SK-N-SH treated with all-trans-retinoic acid at 6 μM for 48 hours (cell line): Measurements from ENCODE around the gene RRAS.

Experiments
- ATAC-seq: fragments of 200-7000 bp; cut with Tn5 transposase; 3 replicates; pipeline ENCODE4 v1.9.1; 2020; ENCODE audit warnings: mild to moderate bottlenecking, moderate library complexity
- ARNTL ChIP-seq: fragments of 450-650 bp; formaldehyde crosslinking; IDR thresholded peaks from 2 replicates; pipeline ENCODE4 v1.5.0; 2020; ENCODE audit warnings: low read depth, mild to moderate bottlenecking, moderate library complexity, borderline replicate concordance
- BACH2 ChIP-seq: fragments of 250-450 bp; sonication (Bioruptor Pico); IDR thresholded peaks from 2 replicates; pipeline ENCODE4 v1.9.0; 2021; ENCODE audit warnings: mild to moderate bottlenecking, borderline replicate concordance
- CSDC2 ChIP-seq: fragments of 250-450 bp; sonication (Bioruptor Pico); IDR thresholded peaks from 2 replicates; pipeline ENCODE4 v1.5.0; 2020; ENCODE audit warnings: mild to moderate bottlenecking, moderate library complexity
- GLIS3 ChIP-seq: fragments of 250-450 bp; sonication (Bioruptor Pico); IDR thresholded peaks from 2 replicates; pipeline ENCODE4 v1.5.0; 2020; ENCODE audit warnings: mild to moderate bottlenecking, moderate library complexity
- ISL1 ChIP-seq: fragments of 250-450 bp; sonication (Bioruptor Pico); IDR thresholded peaks from 2 replicates; pipeline ENCODE4 v2.1.2; 2022; ENCODE audit warnings: mild to moderate bottlenecking, moderate library complexity
- OSR1 ChIP-seq: fragments of 250-450 bp; sonication (Bioruptor Pico); IDR thresholded peaks from 2 replicates; pipeline ENCODE4 v1.8.0; 2022; ENCODE audit warnings: moderate library complexity, mild to moderate bottlenecking, inconsistent platforms
- PPARA ChIP-seq: fragments of 250-450 bp; sonication (Bioruptor Pico); IDR thresholded peaks from 2 replicates; pipeline ENCODE4 v1.5.0; 2020; ENCODE audit warnings: mild to moderate bottlenecking, borderline replicate concordance
- RARB ChIP-seq: fragments of 250-450 bp; sonication (Bioruptor Pico); IDR thresholded peaks from 2 replicates; pipeline ENCODE4 v1.8.0; 2021; ENCODE audit warnings: mild to moderate bottlenecking, moderate library complexity
- SNAI2 ChIP-seq: fragments of 250-450 bp; sonication (Bioruptor Pico); IDR thresholded peaks from 2 replicates; pipeline ENCODE4 v1.5.0; 2020; ENCODE audit warnings: mild to moderate bottlenecking, moderate library complexity
- TCF4 ChIP-seq: fragments of 250-450 bp; sonication (Bioruptor Pico); IDR thresholded peaks from 2 replicates; pipeline ENCODE4 v1.8.0; 2021; ENCODE audit warnings: mild to moderate bottlenecking, moderate library complexity, borderline replicate concordance
- TOX ChIP-seq: fragments of 250-450 bp; sonication (Bioruptor Pico); IDR thresholded peaks from 2 replicates; pipeline ENCODE4 v1.8.0; 2021; ENCODE audit warnings: mild to moderate bottlenecking, moderate library complexity, borderline replicate concordance
- ZC3H10 ChIP-seq: fragments of 250-450 bp; sonication (Bioruptor Pico); IDR thresholded peaks from 2 replicates; pipeline ENCODE4 v1.5.1; 2021; ENCODE audit warnings: mild to moderate bottlenecking, moderate library complexity
- ZFP3 ChIP-seq: fragments of 250-450 bp; sonication (Bioruptor Pico); IDR thresholded peaks from 2 replicates; pipeline ENCODE4 v1.5.0; 2020; ENCODE audit warnings: mild to moderate bottlenecking, moderate library complexity
- ZFP30 ChIP-seq: fragments of 450-650 bp; formaldehyde crosslinking; IDR thresholded peaks from 2 replicates; pipeline ENCODE4 v1.5.0; 2022; ENCODE audit warnings: mild to moderate bottlenecking, moderate library complexity
- ZNF565 ChIP-seq: fragments of 450-650 bp; formaldehyde crosslinking; conservative IDR thresholded peaks from 2 replicates; pipeline ENCODE4 v1.5.0; 2020; ENCODE audit warnings: low read depth, mild to moderate bottlenecking, moderate library complexity
- ZNF70 ChIP-seq: fragments of 450-650 bp; formaldehyde crosslinking; IDR thresholded peaks from 2 replicates; pipeline ENCODE4 v1.5.0; 2020; ENCODE audit warnings: mild to moderate bottlenecking, moderate library complexity
- ZNF8 ChIP-seq: fragments of 450-650 bp; formaldehyde crosslinking; IDR thresholded peaks from 2 replicates; pipeline ENCODE4 v1.5.0; 2020; ENCODE audit warnings: mild to moderate bottlenecking, moderate library complexity
- TF ChIP-seq, protein P1 (sequence below): fragments of 250-450 bp; sonication (Bioruptor Pico); IDR thresholded peaks from 2 replicates; pipeline ENCODE4 v1.8.0; 2021; ENCODE audit warnings: low read depth, mild to moderate bottlenecking, moderate library complexity, borderline replicate concordance
- TF ChIP-seq, protein P2 (sequence below): fragments of 250-450 bp; sonication (Bioruptor Pico); IDR thresholded peaks from 2 replicates; pipeline ENCODE4 v1.5.1; 2021; ENCODE audit warnings: mild to moderate bottlenecking, moderate library complexity

Gene RRAS

DNA sequence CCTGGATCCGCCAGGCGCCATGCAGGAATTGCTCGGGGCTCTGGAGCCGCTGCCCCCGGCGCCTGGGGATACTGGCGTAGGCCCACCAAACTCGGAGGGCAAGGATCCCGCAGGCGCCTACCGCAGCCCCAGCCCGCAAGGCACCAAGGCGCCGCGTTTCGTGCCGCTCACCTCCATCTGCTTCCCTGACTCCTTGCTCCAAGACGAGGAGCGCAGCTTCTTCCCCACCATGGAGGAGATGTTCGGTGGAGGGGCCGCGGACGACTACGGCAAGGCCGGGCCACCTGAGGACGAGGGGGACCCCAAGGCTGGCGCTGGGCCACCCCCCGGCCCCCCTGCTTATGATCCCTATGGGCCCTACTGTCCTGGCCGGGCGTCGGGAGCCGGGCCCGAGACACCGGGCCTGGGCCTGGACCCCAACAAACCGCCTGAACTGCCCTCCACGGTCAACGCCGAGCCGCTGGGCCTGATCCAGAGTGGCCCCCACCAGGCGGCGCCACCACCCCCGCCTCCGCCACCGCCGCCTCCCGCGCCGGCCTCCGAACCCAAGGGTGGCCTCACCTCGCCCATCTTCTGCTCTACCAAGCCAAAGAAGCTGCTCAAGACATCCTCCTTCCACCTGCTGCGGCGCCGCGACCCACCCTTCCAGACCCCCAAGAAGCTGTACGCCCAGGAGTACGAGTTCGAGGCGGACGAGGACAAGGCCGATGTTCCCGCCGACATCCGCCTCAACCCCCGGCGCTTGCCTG, 42.8 kb downstream of the RRAS start:
- no peak for ATAC-seq
- no peak for TF ChIP-seq BACH2 (CRISPR knock-in tag)
- no peak for TF ChIP-seq ZFP3
- TF ChIP-seq PPARA (CRISPR knock-in tag) = no peak
- TF ChIP-seq, protein P1, sequence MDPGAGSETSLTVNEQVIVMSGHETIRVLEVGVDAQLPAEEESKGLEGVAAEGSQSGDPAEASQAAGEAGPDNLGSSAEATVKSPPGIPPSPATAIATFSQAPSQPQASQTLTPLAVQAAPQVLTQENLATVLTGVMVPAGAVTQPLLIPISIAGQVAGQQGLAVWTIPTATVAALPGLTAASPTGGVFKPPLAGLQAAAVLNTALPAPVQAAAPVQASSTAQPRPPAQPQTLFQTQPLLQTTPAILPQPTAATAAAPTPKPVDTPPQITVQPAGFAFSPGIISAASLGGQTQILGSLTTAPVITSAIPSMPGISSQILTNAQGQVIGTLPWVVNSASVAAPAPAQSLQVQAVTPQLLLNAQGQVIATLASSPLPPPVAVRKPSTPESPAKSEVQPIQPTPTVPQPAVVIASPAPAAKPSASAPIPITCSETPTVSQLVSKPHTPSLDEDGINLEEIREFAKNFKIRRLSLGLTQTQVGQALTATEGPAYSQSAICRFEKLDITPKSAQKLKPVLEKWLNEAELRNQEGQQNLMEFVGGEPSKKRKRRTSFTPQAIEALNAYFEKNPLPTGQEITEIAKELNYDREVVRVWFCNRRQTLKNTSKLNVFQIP (CRISPR knock-in tag) = no peak

DNA sequence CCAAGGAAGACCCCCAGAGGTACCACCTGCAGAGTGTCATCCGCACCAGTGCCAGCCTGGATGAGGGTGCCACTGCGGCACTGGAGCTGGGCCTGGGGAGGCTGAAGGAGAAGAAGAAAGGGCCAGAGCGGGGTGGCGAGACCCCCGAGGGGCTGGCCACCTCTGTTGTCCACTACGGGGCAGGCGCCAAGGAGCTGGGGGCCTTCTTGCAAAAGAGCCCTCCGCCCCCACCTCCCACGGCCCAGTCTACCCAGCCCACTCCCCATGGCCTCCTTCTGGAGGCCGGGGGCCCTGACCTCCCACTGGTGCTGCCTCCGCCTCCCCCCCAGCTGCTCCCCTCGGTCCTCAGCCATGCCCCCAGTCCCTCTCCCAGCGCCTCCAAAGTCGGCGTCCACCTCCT, 43.5 kb downstream of the RRAS start:
- TF ChIP-seq TCF4 (CRISPR knock-in tag) (no peak), CSDC2 (CRISPR knock-in tag) (no peak), GLIS3 (CRISPR knock-in tag) (no peak)
- TF ChIP-seq, protein P1 (CRISPR knock-in tag) = no peak
- no peak for ATAC-seq

DNA sequence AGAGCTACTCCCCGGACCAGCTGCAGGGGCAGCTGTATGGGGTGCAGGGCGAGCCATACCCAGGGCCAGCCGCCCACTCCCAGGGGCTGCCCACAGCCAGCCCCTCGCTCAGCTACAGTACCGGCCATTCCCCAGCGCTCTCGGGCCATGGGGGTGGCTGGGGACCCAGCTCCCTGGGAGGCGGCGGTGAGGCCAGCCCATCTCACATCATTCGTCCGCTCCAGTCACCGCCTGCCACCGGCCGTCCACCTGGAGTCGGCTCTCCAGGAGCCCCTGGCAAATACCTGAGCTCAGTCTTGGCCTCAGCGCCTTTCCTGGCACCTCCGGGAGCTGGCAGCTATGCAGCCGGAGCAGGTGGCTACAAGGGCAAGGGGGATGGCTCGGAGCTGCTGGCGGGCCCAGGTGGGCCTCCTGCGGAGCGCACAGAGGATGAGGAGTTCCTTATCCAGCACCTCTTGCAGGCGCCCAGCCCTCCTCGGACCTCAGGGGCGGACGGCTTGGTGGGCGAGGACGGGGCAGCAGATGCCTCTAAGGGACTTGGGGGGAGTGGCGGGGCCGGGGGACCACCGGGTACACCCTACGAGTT, 44.0 kb downstream of the RRAS start:
- no peak for ATAC-seq
- TF ChIP-seq TOX (CRISPR knock-in tag) (no peak), RARB (no peak), ZC3H10 (no peak), ZNF565 (CRISPR knock-in tag) (no peak), ARNTL (no peak), ZFP30 (CRISPR knock-in tag) (no peak), TCF4 (CRISPR knock-in tag) (no peak), OSR1 (CRISPR knock-in tag) (no peak), ZNF70 (CRISPR knock-in tag) (no peak), CSDC2 (CRISPR knock-in tag) (no peak), ZFP3 (no peak), ISL1 (CRISPR knock-in tag) (no peak), BACH2 (CRISPR knock-in tag) (no peak), PPARA (CRISPR knock-in tag) (no peak), ZNF8 (CRISPR knock-in tag) (no peak), SNAI2 (CRISPR knock-in tag) (no peak)
- TF ChIP-seq, protein P1 (CRISPR knock-in tag) = no peak
- TF ChIP-seq, protein P2, sequence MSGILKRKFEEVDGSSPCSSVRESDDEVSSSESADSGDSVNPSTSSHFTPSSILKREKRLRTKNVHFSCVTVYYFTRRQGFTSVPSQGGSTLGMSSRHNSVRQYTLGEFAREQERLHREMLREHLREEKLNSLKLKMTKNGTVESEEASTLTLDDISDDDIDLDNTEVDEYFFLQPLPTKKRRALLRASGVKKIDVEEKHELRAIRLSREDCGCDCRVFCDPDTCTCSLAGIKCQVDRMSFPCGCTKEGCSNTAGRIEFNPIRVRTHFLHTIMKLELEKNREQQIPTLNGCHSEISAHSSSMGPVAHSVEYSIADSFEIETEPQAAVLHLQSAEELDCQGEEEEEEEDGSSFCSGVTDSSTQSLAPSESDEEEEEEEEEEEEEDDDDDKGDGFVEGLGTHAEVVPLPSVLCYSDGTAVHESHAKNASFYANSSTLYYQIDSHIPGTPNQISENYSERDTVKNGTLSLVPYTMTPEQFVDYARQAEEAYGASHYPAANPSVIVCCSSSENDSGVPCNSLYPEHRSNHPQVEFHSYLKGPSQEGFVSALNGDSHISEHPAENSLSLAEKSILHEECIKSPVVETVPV (CRISPR knock-in tag) = no peak

DNA sequence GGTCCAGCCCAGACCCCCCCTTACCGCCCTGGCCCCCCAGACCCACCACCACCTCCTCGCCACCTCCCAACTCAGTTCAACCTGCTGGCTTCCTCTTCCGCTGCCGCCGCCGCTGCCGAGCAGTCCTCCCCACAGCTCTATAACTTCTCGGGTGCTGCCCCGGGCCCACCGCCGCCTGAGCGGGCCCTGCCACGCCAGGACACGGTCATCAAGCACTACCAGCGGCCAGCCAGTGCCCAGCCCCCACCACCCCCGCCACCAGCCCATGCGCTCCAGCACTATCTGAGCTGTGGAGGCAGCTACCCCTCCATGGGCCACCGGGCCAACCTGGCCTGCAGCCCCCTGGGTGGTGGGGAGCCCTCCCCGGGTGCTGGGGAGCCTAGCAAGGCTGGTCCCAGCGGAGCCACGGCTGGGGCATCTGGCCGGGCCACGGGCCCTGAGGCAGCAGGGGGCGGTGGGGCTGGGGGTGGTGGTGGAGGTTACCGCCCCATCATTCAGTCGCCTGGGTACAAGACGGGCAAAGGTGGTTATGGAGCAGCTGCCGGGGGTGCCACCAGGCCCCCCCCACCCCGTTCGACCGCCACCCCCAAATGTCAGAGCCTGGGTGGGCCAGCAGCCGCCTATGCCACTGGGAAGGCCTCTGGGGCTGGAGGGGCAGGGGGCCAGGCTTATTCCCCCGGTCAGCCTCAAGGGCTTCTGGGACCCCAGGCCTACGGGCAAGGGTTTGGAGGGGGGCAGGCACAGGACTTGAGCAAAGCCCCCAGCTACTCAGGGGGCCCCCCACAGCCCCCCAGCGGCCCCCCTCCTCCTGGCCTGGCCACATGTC, 44.7 kb downstream of the RRAS start:
- ATAC-seq = no peak
- TF ChIP-seq ZNF8 (CRISPR knock-in tag) (no peak), SNAI2 (CRISPR knock-in tag) (no peak), OSR1 (CRISPR knock-in tag) (no peak), ARNTL (no peak)
